ENCODE results near the gene ATP2B2. TPM values are rescaled to one million over a fixed set of nuclear protein-coding genes. Genes with fewer than 3 reads are reported as not detected.

ATP2B2 gene
- total and polyA plus RNA-seq, 8 donors: 0.11 to 0.75 (median 0.21) TPM

GRCh38 chr3:10377148-10377725, 128.1 kb downstream of the ATP2B2 start:
- TF ChIP-seq CTCF (IDR thresholded peaks at IDR 0.05): no peak
- no peaks in the 10 kb centered on the region for H3K9me3 ChIP-seq
- H3K27me3 ChIP-seq: no peaks in the 10 kb centered on the region
- FAIRE-seq (no peak), ATAC-seq (no peak), DNase-seq (peak in 1 of 6 donors; percentile 44)
- H3K4me1 ChIP-seq: no peaks in the 10 kb centered on the region
- intact Hi-C loops (cut with DNase I): no loop called here
- no peaks in the 10 kb centered on the region for H3K36me3 ChIP-seq
- no peak overlapping the region for H3K4me3 ChIP-seq
- WGBS, 2 donors: 52 to 65% methylated on average over 16 of the region's 16 CpGs
- H3K27ac ChIP-seq: no peak overlapping the region

- no peaks in the 10 kb centered on the region for H3K27me3 ChIP-seq
- no peaks in the 10 kb centered on the region for H3K4me1 ChIP-seq
- TF ChIP-seq CTCF (IDR thresholded peaks at IDR 0.05): no peak
- DNase-seq (no peak), ATAC-seq (no peak), FAIRE-seq (no peak)
- H3K4me3 ChIP-seq: no peak overlapping the region
- intact Hi-C loops (cut with DNase I): no loop called here
- H3K36me3 ChIP-seq: no peaks in the 10 kb centered on the region
- no peak overlapping the region for H3K27ac ChIP-seq
- no peaks in the 10 kb centered on the region for H3K9me3 ChIP-seq
- WGBS, 2 donors: 32 to 36% methylated on average over 6 of the region's 6 CpGs
These were observed 129.0 kb downstream of the ATP2B2 start for GRCh38 chr3:10376353-10376752.

GRCh38 chr3:10375296-10376053, 129.9 kb downstream of the ATP2B2 start:
- WGBS, 2 donors: 68 to 80% methylated on average over 23 of the region's 23 CpGs
- no peaks in the 10 kb centered on the region for H3K27me3 ChIP-seq
- TF ChIP-seq CTCF (IDR thresholded peaks at IDR 0.05): no peak

GRCh38 chr3:10374311-10374710, 131.1 kb downstream of the ATP2B2 start:
- 59 to 63% methylated on average over 11 of the region's 11 CpGs for WGBS, 2 donors
- intact Hi-C loops (cut with DNase I): no loop called here
- Histone ChIP-seq H3K4me3 (no peak overlapping the region), H3K27ac (no peak overlapping the region), H3K27me3 (no peaks in the 10 kb centered on the region), H3K9me3 (no peaks in the 10 kb centered on the region), H3K36me3 (no peaks in the 10 kb centered on the region), H3K4me1 (no peaks in the 10 kb centered on the region)
- no peak for TF ChIP-seq CTCF (IDR thresholded peaks at IDR 0.05)
- DNase-seq (peak in 1 of 6 donors; percentile 30), ATAC-seq (no peak), FAIRE-seq (no peak)

More at GRCh38 chr3:10375296-10376053, 129.9 kb downstream of the ATP2B2 start:
- ATAC-seq (no peak), DNase-seq (peak in 1 of 6 donors; percentile 25), FAIRE-seq (no peak)
- H3K9me3 ChIP-seq: no peaks in the 10 kb centered on the region
- H3K4me3 ChIP-seq: no peak overlapping the region
- H3K36me3 ChIP-seq: no peaks in the 10 kb centered on the region
- H3K4me1 ChIP-seq: no peaks in the 10 kb centered on the region
- no peak overlapping the region for H3K27ac ChIP-seq
- intact Hi-C loops (cut with DNase I): no loop called here

- WGBS, 2 donors: 68 to 74% methylated on average over 11 of the region's 11 CpGs
- ATAC-seq: no peak
- H3K27ac ChIP-seq: no peak overlapping the region
- DNase-seq: no peak
- no peak for TF ChIP-seq CTCF (IDR thresholded peaks at IDR 0.05)
- intact Hi-C loops (cut with DNase I): no loop called here
- no peaks in the 10 kb centered on the region for H3K36me3 ChIP-seq
- no peak overlapping the region for H3K4me3 ChIP-seq
- no peaks in the 10 kb centered on the region for H3K9me3 ChIP-seq
- no peak for FAIRE-seq
- no peaks in the 10 kb centered on the region for H3K27me3 ChIP-seq
- no peaks in the 10 kb centered on the region for H3K4me1 ChIP-seq
These were observed 131.6 kb downstream of the ATP2B2 start for GRCh38 chr3:10373686-10374261.

Measured in pancreas (tissue), 10 donors.